ENCODE data around the gene LTBR. TPM values are rescaled to one million over a fixed set of nuclear protein-coding genes. Genes with fewer than 3 reads are reported as not detected.
"Not testable (repeated sequence)": the region's sequence is repeated elsewhere in the genome, so short reads cannot be mapped to it uniquely, and the experiment has no call there.

The LTBR gene
- 135 and 146 TPM in 2 replicates for total RNA-seq
- polyA plus RNA-seq (2012) = 103 TPM

DNA sequence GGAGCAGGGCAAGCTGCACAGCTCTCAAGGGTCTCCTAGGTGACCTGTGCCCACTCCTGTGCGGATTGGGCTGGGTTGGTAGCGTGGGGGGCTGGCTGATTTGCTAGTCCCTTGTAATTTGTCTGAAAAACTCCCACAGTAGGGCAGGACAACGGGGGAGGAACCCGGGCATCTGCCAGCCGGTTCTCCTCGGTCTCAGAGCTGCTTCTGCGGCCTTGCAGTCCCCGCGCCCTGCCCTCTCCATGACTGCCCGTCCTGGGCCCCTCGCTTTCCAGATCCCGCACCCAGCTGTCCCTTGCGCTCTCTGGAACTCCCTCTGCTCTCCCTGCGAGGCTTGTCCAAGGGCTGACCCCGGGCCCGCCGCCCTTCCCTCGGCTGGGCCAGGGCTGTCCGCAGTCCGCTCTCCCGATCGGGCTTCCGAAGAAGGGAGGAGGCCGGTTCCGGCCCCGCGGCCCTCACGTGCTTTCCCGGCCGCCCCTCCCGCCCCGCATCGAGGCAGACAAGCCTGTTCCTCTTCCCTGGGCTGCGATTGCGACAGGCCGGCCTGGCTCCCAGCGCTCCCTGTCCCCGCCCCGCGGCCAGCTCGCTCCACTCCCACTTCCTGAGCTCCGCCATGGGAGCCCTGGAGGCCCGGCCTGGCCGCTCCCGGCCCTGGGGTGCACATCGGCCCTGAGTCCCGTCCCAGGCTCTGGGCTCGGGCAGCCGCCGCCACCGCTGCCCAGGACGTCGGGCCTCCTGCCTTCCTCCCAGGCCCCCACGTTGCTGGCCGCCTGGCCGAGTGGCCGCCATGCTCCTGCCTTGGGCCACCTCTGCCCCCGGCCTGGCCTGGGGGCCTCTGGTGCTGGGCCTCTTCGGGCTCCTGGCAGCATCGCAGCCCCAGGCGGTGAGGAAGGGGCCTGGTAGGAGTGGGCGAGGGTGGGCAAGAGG is at the start of gene LTBR:
LTBR (plus strand) TSS at position 591 of the 927 bp plus-strand sequence; CDS start at position 788, 197 bp downstream.
- DNase-seq (ENCODE audit: low read depth) = peak; percentile 93

- DNase-seq (ENCODE audit: low read depth) = no peak
Observed at GRCh38 chr12:6334359-6334758, 49.6 kb upstream of the LTBR start.

GRCh38 chr12:6334940-6335450 is 49.0 kb upstream of the LTBR start:
- peak; percentile 61 for DNase-seq (ENCODE audit: low read depth)

DNA sequence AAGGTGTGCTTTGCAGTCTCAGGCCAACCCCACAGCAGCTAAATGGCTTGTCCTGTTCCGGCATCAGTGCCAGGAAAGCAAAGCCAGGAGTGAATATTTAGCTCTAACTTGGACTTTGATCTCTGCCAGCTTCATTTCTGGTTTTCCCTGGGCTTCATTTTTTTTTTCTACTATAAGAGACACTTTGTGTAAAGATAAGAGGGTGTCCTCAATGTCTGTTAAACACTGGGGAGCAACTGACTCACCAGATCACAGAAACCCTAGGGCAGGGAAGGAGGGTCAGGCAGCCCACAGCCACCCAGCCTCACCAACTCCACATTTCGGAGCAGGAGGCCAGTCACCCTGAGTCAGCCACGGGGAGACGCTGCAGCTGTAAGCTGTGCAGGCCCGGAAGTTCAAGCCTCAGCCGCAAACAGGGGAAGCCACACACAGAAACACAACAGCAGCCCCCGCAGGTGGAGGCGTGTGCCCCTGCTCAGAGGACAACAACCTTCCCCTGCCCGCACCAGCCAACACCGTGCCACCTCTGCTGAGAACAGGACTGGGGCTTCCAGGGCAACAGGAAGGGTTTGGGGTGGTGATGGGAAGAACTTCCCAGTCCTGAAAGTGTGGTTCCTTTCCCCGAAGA is 48.4 kb upstream of the LTBR start:
- peak; percentile 91 for DNase-seq (ENCODE audit: low read depth)

GRCh38 chr12:6336079-6336888 is 47.7 kb upstream of the LTBR start:
- peak; percentile 100 for DNase-seq (ENCODE audit: low read depth)

GRCh38 chr12:6336889-6337853 is 46.8 kb upstream of the LTBR start:
- DNase-seq (ENCODE audit: low read depth) = no peak

DNA sequence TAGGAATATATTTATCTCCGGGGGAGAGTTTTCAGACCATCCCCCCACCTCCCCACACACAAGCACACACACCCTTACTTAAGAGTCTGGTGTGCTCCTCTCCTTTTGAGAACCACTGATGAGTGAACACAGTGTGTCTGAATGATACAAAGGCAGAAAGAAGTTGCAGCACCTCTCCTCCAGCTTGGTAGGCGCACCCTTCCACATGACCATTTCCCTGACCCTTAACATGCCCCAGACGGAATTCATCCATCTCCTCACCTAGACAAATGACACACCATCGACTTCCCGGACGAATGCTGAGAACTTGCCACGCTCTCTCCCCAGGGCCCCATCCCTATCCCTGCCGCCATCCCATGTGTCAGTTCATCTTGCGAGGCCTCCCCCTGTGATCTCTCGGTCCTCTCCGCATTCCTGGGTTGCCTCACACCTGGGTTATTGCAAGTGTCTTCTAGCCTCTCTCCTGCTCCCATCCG is 46.0 kb upstream of the LTBR start:
- no peak for DNase-seq (ENCODE audit: low read depth)

DNA sequence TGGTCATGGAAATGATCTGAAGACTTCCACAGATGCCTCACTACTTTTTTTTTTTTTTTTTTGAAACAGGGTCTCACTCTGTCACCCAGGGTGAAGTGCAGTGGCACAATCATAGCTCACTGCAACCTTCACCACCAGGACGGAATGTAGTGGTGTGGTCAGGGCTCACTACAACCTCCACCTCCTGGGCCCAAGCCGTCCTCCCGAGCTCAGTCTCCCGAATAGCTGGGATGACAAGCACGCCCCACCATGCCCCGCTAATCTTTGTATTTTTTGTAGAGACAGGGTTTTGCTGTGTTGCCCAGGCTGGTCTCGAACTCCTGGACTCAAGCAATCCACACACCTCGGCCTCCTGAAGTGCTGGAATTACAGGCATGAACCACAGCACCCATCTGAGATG is 45.4 kb upstream of the LTBR start:
- DNase-seq (ENCODE audit: low read depth) = not testable (repeated sequence)

- DNase-seq (ENCODE audit: low read depth) = no peak
Observed at GRCh38 chr12:6338955-6339354, 45.0 kb upstream of the LTBR start.

- DNase-seq (ENCODE audit: low read depth) = peak; percentile 80
Observed at GRCh38 chr12:6340032-6340638, 43.8 kb upstream of the LTBR start.

- DNase-seq (ENCODE audit: low read depth) = no peak
Observed at GRCh38 chr12:6340745-6341416, 43.1 kb upstream of the LTBR start.

DNA sequence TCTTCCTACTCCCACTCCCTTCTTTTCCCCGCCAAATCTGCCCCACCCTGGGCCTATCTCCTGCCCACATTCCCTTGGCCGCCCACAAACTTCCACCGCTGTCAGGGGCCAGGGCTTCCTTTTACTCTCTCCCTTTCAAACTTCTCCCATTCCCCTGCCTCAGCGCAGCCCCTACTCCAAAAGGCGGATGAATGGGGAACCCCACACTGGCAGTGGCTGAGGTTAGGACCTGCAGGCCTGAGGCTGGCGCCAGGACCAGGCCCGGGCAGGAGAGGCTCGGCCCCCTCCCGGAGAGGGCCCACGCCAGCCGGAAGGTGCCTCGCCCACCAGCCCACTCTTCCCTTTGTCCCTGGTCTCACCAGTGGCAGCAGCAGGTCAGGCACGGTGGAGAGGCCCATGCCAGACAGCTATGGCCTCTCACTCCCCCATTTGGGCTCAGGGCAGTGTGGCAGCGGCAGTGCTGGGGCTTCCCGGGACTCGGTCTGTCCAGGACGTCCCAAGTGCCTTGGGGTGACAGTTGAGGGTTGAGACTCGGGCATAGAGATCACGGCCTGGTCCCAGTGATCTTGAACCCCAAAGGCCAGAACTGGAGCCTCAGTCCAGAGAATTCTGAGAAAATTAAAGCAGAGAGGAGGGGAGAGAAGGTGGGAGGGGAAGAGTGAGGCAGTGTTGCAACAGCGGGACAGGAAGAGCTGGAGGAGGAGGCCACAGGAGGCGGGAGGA is 42.4 kb upstream of the LTBR start, which contains the start of gene TNFRSF1A:
TNFRSF1A (minus strand) TSS at position 660 of the 723 bp plus-strand sequence; CDS start at position 398, 262 bp downstream.
- DNase-seq (ENCODE audit: low read depth) = peak; percentile 80

- no peak for DNase-seq (ENCODE audit: low read depth)
Observed at GRCh38 chr12:6342140-6342889, 41.6 kb upstream of the LTBR start.

GRCh38 chr12:6343518-6343917 is 40.4 kb upstream of the LTBR start:
- peak; percentile 73 for DNase-seq (ENCODE audit: low read depth)

DNA sequence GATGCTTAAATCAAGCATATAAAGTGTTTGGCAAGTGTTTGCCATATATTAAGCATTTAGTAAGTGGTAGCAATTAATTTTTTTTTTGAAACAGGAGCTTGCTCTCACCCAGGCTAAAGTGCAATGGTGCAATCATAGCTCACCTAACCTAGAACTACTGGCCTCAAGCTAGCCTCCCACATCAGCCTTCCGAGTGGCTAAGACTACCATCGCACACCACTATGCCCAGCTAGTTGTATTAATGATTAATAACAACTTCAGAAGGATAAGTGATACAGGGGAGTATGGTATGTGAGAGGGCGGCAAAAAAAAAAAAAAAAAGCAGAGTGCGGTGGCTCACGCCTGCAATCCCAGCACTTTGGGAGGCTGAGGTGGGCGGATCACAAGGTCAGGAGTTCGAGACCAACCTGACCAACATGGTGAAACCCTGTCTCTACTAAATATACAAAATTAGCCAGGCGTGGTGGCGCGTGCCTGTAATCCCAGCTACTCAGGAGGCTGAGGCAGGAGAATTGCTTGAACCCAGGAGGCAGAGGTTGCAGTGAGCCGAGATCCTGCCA is 39.8 kb upstream of the LTBR start:
- not testable (repeated sequence) for DNase-seq (ENCODE audit: low read depth)

GRCh38 chr12:6345319-6346091 is 38.5 kb upstream of the LTBR start:
- DNase-seq (ENCODE audit: low read depth) = peak; percentile 79

All from myocyte (in vitro differentiated cells).